SU-DHL-6 (cell line): ENCODE measurements around the gene EPS8.

ENCODE experiments used
- H2AFZ ChIP-seq: fragments of 200-600 bp; sonication (generic); 2 replicates; pipeline ENCODE4 v1.6.1; 2014; ENCODE audit warnings: low read depth, mild to moderate bottlenecking, moderate library complexity, mixed read lengths, antibody characterized with exemption, low read length; ENCODE audit not compliant: severe bottlenecking
- H3F3A ChIP-seq: fragments of 200-600 bp; shearing (Covaris generic); 2 replicates; pipeline ENCODE4 v1.6.0; 2016; ENCODE audit warnings: antibody characterized with exemption, mild to moderate bottlenecking; ENCODE audit not compliant: insufficient read depth
- H3K27ac ChIP-seq: fragments of 200-600 bp; sonication (generic); 2 replicates; pipeline ENCODE4 v1.5.1; 2016; ENCODE audit warnings: low read depth, mild to moderate bottlenecking, low read length, moderate library complexity, mixed read lengths
- H3K27me3 ChIP-seq: fragments of 200-600 bp; sonication (generic), shearing (Covaris generic); 2 replicates; pipeline ENCODE4 v1.6.0; 2014; ENCODE audit warnings: mild to moderate bottlenecking, low read length
- H3K36me3 ChIP-seq: fragments of 200-600 bp; sonication (generic); 2 replicates; pipeline ENCODE4 v1.6.1; 2014; ENCODE audit warnings: mild to moderate bottlenecking, low read length, mixed read lengths
- H3K4me2 ChIP-seq: fragments of 300-600, 200-600 bp; shearing (Covaris generic), sonication (generic); 2 replicates; pipeline ENCODE4 v1.6.0; 2014; ENCODE audit warnings: low read length, low read depth, mild to moderate bottlenecking; ENCODE audit not compliant: poor library complexity, severe bottlenecking
- H3K4me3 ChIP-seq: fragments of 200-600 bp; sonication (generic); 2 replicates; pipeline ENCODE4 v1.5.1; 2014; ENCODE audit warnings: antibody characterized with exemption, low read length, mild to moderate bottlenecking, mixed read lengths; ENCODE audit not compliant: insufficient read depth, poor library complexity, severe bottlenecking
- H3K79me2 ChIP-seq: fragments of 200-600 bp; sonication (generic); 2 replicates; pipeline ENCODE4 v1.6.1; 2014; ENCODE audit warnings: mild to moderate bottlenecking, low read length, moderate library complexity; ENCODE audit not compliant: insufficient read depth
- H3K9ac ChIP-seq: fragments of 200-600 bp; sonication (generic); 2 replicates; pipeline ENCODE4 v1.7.0; 2014; ENCODE audit warnings: mild to moderate bottlenecking, low read length
- H3K9me2 ChIP-seq: fragments of 200-600 bp; sonication (generic); replicated peaks from 2 replicates; pipeline ENCODE4 v1.6.1; 2014; ENCODE audit warnings: low read length; ENCODE audit not compliant: insufficient read depth
- H3K9me3 ChIP-seq: fragments of 200-600 bp; sonication (generic); 2 replicates; pipeline ENCODE4 v1.6.1; 2014; ENCODE audit warnings: low read length, mixed read lengths; ENCODE audit not compliant: insufficient read depth
- H4K20me1 ChIP-seq: fragments of 200-600 bp; sonication (generic); 2 replicates; pipeline ENCODE4 v1.6.1; 2014; ENCODE audit warnings: low read depth, mild to moderate bottlenecking, antibody characterized with exemption, low read length, moderate library complexity, mixed read lengths
- CTCF ChIP-seq: fragments of 200-600 bp; sonication (generic); IDR thresholded peaks from one replicate; pipeline ENCODE4 v1.5.1; 2017; ENCODE audit warnings: antibody characterized with exemption, mild to moderate bottlenecking, low read length, moderate library complexity; ENCODE audit not compliant: insufficient read depth, poor library complexity, severe bottlenecking
- EZH2phosphoT487 ChIP-seq: fragments of 200-600 bp; sonication (generic), shearing (Covaris generic); conservative IDR thresholded peaks from 2 replicates; pipeline ENCODE4 v1.6.1; 2018; ENCODE audit warnings: mild to moderate bottlenecking, antibody characterized with exemption, low read length, moderate library complexity, mixed read lengths

The EPS8 gene

GRCh38 chr12:15651371-15651770, 137.8 kb downstream of the EPS8 start:
- Histone ChIP-seq H2AFZ (no peak overlapping the region), H3K9me2 (no peaks in the 10 kb centered on the region), H3K9me3 (no peaks in the 10 kb centered on the region), H3K9ac (no peak overlapping the region), H3K36me3 (no peaks in the 10 kb centered on the region), H3K79me2 (no peaks in the 10 kb centered on the region), H3F3A (no peaks in the 10 kb centered on the region), H3K27me3 (no peaks in the 10 kb centered on the region), H3K4me3 (no peak overlapping the region), H4K20me1 (no peaks in the 10 kb centered on the region), H3K27ac (no peak overlapping the region), H3K4me2 (no peak overlapping the region)
- TF ChIP-seq CTCF (no peak), EZH2phosphoT487 (no peak)

GRCh38 chr12:15650399-15651128, 138.6 kb downstream of the EPS8 start:
- Histone ChIP-seq H3K27me3 (no peaks in the 10 kb centered on the region), H3K9me3 (no peaks in the 10 kb centered on the region), H3K36me3 (no peaks in the 10 kb centered on the region), H3K27ac (no peak overlapping the region), H2AFZ (no peak overlapping the region), H3K9ac (no peak overlapping the region), H3K9me2 (no peaks in the 10 kb centered on the region), H4K20me1 (no peaks in the 10 kb centered on the region), H3K4me3 (no peak overlapping the region), H3K4me2 (no peak overlapping the region), H3K79me2 (no peaks in the 10 kb centered on the region), H3F3A (no peaks in the 10 kb centered on the region)
- TF ChIP-seq EZH2phosphoT487: no peak
- no peak for TF ChIP-seq CTCF

GRCh38 chr12:15649347-15649746, 139.8 kb downstream of the EPS8 start:
- H3K4me2 ChIP-seq: no peak overlapping the region

More at GRCh38 chr12:15649347-15649746, 139.8 kb downstream of the EPS8 start:
- no peak overlapping the region for H3K9ac ChIP-seq
- no peak overlapping the region for H3K27ac ChIP-seq
- H4K20me1 ChIP-seq: no peaks in the 10 kb centered on the region
- no peaks in the 10 kb centered on the region for H3K9me2 ChIP-seq
- H3K79me2 ChIP-seq: no peaks in the 10 kb centered on the region
- H3K9me3 ChIP-seq: no peaks in the 10 kb centered on the region
- TF ChIP-seq CTCF: no peak
- TF ChIP-seq EZH2phosphoT487: no peak
- no peak overlapping the region for H3K4me3 ChIP-seq
- no peaks in the 10 kb centered on the region for H3K27me3 ChIP-seq
- no peaks in the 10 kb centered on the region for H3K36me3 ChIP-seq
- no peak overlapping the region for H2AFZ ChIP-seq
- H3F3A ChIP-seq: no peaks in the 10 kb centered on the region
